ENCODE measurements around the gene LY6G6F.

Gene LY6G6F, protein sequence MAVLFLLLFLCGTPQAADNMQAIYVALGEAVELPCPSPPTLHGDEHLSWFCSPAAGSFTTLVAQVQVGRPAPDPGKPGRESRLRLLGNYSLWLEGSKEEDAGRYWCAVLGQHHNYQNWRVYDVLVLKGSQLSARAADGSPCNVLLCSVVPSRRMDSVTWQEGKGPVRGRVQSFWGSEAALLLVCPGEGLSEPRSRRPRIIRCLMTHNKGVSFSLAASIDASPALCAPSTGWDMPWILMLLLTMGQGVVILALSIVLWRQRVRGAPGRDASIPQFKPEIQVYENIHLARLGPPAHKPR

GRCh38 chr6:31706599-31706998 lies at the start of gene LY6G6F:
LY6G6F (plus strand) TSS chr6:31706866; CDS start chr6:31706907, 41 bp downstream.
- DNase-seq = peak in 2 of 10 donors; percentile 14 to 40
- intact Hi-C loops (cut with DNase I) = loop anchor here (10.0 kb wide), 1 partner anchor 88 kb away; the partner anchor contains the start of gene VARS1

DNA sequence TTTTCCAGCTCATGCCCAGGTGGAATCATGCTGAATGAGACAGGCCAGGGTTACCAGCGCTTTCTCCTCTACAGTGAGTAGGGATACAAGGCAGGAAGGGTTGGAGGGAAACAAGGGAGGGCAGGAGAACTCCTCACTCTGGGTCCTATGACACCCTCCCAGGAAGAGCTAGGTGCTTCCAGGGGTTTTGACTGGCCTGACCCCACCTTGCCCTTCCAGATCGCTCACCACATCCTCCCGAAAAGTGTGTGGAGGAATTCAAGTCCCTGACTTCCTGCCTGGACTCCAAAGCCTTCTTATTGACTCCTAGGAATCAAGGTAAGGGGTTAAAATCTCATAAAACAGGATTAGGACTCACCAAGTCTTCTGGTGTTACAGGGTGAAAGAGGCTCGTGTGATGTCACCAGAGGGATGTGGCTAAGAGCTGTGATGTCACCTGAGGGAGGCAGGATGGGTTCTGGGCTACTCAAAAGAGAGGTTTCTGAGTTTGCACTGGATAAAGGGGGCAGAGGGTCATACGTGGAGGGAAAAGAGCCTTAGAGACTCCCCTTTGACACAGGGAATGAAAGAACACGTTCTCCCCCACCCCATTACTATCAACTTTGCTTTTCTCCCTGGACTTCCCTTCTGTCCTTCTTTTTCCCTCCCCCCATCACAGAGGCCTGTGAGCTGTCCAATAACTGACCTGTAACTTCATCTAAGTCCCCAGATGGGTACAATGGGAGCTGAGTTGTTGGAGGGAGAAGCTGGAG lies 49.1 kb upstream of the LY6G6F start:
- intact Hi-C loops (cut with DNase I) = no loop called here
- no peak for DNase-seq

DNA sequence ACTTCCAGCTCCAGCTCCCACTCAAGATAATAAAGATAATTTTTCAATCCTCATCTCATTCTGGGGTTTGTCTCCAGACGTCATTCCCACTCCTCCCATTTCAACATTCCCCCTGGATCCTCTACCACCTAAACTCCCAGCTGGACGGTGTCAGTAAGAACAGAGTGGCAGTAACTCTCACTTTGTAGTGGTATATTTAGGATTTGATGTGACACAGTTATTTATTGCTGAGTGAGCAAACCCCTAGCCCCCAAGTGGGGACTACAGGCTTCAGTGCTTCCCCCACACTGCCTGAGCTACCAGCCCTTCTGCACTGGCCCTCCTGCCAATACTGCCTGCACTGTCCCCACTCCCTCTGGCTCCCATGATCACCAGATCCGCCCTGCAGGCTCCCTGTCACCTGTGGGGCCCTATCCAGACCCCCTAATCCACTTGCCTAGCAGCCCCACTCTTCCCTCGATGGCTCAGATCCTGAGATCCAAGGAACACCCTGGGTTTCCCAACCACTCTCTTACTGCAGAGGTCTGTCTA lies 48.4 kb upstream of the LY6G6F start:
- peak in 2 of 10 donors; percentile 24 to 42 for DNase-seq

DNA sequence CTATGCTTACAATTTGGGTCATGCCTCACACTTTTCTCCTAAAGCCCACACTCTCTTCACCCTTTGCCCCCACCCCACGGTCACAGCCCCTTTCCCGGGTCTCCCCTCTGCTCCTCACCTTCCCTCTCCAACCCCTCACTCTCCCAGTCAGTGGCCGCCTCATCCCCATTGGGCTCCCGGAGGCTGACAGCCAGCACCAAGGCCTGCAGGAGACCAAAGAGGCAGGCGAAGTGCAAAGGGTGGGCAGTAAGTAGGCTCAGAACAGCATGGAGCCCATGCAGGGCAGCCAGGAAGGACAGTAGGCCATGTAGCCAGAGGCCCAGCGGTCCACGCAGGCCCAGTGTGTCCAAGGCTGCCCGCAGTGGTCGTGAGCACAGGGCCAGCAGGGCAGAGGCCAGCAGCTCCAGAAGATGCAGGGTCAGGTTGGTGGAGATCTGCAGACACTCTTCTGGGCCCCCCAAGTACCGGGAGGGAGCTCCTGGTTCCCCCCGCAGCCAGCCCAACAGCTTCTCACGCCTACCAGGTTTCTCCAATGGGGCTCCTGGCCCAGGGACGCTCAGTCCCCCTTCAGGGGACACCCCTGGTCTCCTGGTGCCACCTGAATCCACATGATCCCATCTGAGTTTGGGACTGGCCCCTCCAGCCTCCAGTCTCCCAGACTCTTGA lies 47.5 kb upstream of the LY6G6F start:
- DNase-seq = peak in 2 of 10 donors; percentile 8 to 67
- intact Hi-C loops (cut with DNase I) = no loop called here

More for the DNA sequence above, 48.4 kb upstream of the LY6G6F start:
- intact Hi-C loops (cut with DNase I) = no loop called here

DNA sequence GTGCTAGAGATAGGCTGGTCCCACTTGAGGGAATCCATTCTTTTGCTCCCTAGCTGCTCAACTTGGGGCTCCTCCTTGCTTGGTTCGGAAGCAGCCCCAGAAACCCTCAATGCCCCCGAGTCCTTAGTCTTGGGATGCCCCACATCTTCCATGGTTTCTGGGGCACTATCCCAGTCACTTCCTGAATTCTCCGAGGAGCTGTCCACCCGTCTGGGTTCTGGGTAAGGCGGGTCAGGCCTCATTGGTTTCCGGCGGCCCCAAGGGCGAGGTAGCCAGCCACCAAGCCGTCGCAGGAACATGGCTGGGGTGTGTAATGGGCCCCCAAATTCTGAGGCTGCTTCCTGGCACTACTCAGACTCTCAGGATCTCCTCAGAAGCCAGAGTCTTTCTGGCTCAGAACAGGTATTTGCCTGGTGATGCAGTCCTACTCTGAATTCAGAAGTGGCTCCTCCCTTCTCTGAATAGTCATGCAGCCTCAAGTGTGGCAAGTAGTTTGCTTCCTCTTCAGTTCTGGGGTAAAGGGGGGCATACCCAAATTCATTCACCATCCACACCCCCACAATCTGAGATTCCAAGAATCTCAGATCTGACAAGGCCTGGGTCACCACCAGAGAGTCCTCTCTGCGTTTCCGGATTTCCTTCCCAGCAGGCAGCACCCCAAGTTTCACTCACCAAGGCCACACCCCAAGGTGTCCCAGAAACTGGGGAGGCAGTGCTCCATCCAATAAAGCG lies 46.9 kb upstream of the LY6G6F start:
- intact Hi-C loops (cut with DNase I) = loop anchor here (5.0 kb wide), 1 partner anchor 118 kb away; the partner anchor contains the start of gene DDX39B
- peak in 1 of 10 donors; percentile 70 for DNase-seq

DNA sequence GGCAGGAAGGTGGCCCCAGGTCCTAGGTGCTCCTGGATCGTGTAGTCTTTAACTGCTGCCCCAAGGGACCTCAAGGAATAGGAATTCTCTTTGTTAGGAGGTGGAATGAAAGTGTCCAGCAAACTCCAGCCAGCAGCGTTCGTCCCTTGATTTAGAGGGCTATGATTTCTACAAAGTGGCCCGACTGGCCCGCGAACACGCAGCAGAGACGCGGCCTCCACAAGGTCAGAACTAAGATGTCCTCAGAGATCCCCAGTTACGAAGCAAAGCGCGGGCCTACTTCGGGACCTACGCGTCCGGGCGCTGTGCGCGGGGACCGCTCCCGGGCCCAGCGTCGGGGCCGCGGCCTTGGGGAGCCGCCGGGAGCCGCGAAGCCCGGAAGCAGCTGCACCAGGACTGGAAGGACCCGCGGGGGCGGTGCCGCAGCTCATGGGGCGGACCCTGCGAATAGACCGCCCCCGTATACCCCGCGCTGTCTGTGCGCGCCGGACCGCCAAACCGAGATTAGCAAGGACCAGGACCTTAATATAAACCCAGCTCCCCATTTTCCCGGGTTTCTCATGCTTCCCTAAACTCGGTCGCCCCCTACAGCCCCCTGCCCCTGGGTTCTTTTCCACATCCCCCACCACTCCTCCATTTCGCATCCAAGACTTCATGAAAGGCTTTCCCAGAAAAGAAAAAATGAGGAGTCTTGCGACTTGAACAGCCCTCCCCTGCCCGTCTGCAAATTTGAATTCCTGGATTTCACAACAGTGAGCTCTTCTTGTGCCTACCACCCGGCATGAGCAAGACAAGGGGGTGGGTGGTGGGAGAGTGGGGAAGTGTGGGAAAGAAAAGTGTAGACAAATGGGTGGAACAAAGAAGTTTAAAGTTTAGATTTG lies 46.0 kb upstream of the LY6G6F start, which contains the start of gene C6orf47:
Gene C6orf47 (minus strand): TSS at position 398 of the 881 bp plus-strand sequence. CDS start 831 bp downstream, outside the sequence.
- DNase-seq = peak; percentile 66 to 98 (median 84)
- intact Hi-C loops (cut with DNase I) = loop anchor here (5.0 kb wide), 1 partner anchor 118 kb away; the partner anchor contains the start of gene DDX39B

GRCh38 chr6:31661262-31662123 lies 45.2 kb upstream of the LY6G6F start:
- peak in 2 of 10 donors; percentile 21 to 49 for DNase-seq
- intact Hi-C loops (cut with DNase I) = loop anchor here (5.0 kb wide), 1 partner anchor 119 kb away; the partner anchor contains the start of gene DDX39B

DNA sequence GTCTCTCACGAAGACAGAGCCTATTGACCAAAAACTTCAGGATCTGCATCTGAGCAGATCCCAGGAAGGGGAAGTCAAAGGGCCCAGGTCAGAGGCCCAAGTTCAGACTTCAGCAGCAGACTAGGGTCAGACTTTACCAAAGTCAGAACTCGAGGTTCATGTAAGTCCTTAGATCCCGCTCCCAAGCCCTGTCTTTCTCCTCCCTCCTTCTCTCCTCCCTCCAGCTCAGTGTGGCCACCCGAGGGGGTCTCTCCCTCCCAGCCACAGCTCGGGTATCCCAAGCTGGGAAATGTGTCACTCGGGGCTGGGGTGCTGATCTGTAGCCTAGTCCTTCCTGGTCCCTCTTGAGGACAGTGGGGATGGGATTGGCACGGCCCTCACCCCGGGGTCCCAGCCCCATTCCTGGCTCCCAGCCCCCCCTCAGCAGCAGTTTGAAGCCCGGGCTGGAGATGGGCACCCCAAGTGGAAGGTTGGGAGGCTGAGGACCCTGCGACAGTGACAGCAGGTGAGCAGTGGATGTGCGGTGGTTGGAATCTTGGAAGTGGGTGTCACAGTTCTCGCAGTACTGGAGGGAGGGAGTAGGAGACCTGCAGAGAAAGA lies 44.4 kb upstream of the LY6G6F start:
- DNase-seq = no peak

DNA sequence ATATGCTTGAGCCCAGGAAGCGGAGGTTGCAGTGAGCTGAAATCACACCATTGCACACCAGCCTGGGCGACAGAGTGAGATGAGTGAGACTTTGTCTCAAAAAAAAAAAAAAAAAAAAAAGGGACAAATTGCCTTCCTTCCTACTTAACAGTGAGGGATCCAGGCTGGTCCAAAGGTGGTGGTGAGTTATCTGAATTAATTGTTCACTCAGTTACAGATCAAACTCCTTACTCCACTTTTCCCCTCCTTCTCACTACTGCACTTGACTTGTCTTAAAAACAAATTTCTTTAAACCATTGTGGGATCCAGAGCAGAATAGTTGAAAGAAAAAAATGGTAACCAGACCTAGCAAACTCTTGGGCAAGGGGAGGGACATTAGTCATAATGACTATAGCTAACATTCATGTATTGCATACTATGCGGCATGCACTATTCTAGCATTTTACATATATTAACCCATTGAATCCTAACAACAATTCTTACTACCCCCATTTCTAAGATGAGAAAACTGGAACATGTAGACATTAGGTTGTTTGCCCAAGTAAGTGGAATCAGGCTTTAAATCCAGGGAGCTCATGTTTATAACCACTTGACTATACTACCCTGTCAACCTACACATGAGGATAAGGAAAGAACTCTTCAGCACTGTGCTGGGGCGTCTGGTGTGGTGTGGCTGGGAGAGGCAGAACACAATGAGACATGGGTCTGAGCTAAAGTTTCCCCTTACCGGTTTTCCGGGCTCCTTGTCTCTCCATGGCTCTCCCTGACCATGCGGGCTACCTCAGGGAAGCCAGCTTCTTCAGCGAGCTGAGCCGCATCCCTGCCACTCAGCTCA lies 43.3 kb upstream of the LY6G6F start:
- no peak for DNase-seq
- intact Hi-C loops (cut with DNase I) = loop anchor here (5.0 kb wide), 1 partner anchor 121 kb away; the partner anchor contains the start of gene DDX39B

More for the DNA sequence above, 44.4 kb upstream of the LY6G6F start:
- intact Hi-C loops (cut with DNase I) = loop anchor here (5.0 kb wide), 1 partner anchor 120 kb away; the partner anchor contains the start of gene DDX39B

DNA sequence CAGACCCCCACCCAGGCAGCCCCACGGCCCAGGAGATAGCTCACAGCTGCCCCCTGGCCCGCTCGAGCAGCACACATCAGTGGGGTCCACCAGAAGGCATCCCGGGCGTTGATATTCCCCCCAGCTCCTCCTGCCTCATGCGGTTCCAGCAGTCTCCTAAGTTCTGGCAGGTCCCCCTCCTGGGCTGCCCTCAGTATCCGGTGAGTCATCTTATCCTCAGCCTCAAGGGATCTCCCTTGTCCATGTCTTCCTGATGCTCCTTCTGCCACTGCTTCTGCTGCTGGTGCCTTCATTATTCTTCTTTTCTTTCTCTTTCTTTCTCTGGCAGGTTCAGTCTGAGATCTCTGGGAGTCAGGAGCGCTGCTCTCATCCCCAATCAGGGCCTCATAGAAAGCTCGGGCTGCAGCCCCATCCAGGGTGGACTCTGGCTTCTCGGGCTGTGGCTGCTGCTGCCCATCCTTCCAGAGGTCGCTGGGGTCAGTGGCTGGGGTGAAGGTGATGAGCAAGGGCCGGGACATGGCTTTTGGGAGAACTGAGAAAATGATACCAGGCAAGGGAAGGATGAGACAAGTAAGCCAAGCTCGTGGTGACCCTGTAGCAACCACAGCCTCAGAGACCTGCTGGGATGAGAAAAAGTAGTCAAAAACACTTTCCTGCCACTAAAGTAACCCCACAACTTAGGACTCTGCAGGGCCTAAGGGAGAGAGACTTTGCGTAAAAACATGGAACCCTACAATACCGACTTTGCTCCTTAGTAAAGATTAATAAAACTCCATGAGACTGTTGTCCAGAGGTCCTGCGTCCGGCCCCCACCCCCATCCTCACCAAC lies 42.5 kb upstream of the LY6G6F start:
- peak in 1 of 10 donors; percentile 64 for DNase-seq
- intact Hi-C loops (cut with DNase I) = loop anchor here (5.0 kb wide), 1 partner anchor 122 kb away; the partner anchor contains the start of gene DDX39B

GRCh38 chr6:31664790-31665500 lies 41.7 kb upstream of the LY6G6F start, which contains the start of gene GPANK1:
GPANK1 (minus strand) TSS chr6:31664997; CDS start chr6:31664478, 519 bp downstream.
- intact Hi-C loops (cut with DNase I) = loop anchor here (5.0 kb wide), 1 partner anchor 123 kb away; the partner anchor contains the start of gene DDX39B
- peak; percentile 82 to 98 (median 90) for DNase-seq

- peak; percentile 99 to 100 (median 100) for DNase-seq
- intact Hi-C loops (cut with DNase I) = no loop called here
Observed at GRCh38 chr6:31665501-31666336, 40.9 kb upstream of the LY6G6F start, which contains the start of gene CSNK2B. CSNK2B (plus strand) TSS chr6:31666080; CDS start chr6:31666832, 752 bp downstream.

- no peak for DNase-seq
- intact Hi-C loops (cut with DNase I) = no loop called here
Observed at GRCh38 chr6:31666337-31666965, 40.2 kb upstream of the LY6G6F start.

Data from posterior cingulate gyrus (tissue), 11 donors.